ENCODE data around the gene LUM.

- no peak for TF ChIP-seq CTCF (IDR thresholded peaks at IDR 0.05; ENCODE audit: extremely low read depth in 1 of 2, insufficient read depth in 1 of 2, low read depth in 1 of 2, low read length in 2 of 2)
- TF ChIP-seq POLR2A (IDR thresholded peaks at IDR 0.05; ENCODE audit: low read depth, low read length) = no peak
- TF ChIP-seq POLR2AphosphoS5 (IDR thresholded peaks at IDR 0.05; ENCODE audit: insufficient read depth, low read depth, low read length) = no peak
- no peak for TF ChIP-seq EZH2 (IDR thresholded peaks at IDR 0.05; ENCODE audit: borderline replicate concordance, low read depth, low read length, severe bottlenecking)
Measured at GRCh38 chr12:91058786-91059185, 52.5 kb downstream of the LUM start.

Measured in endothelial cell of umbilical vein (primary cell).